Mononuclear cell (primary cell): ENCODE measurements around the gene ZNF408. TPM values are rescaled to one million over a fixed set of nuclear protein-coding genes. Genes with fewer than 3 reads are reported as not detected.

ENCODE experiments used
- H3K27me3 ChIP-seq: 2 replicates; pipeline ENCODE4 v1.6.0; 2011; ENCODE audit warnings: low read length, control low read depth; ENCODE audit not compliant: insufficient read depth
- H3K4me1 ChIP-seq: 2 replicates; pipeline ENCODE4 v1.5.1; 2011; ENCODE audit warnings: mild to moderate bottlenecking, low read length, control low read depth; ENCODE audit not compliant: insufficient read depth
- H3K4me3 ChIP-seq: 2 replicates; pipeline ENCODE4 v1.5.1; 2011; ENCODE audit warnings: mild to moderate bottlenecking, low read length, moderate library complexity
- H3K9me3 ChIP-seq: 2 replicates; pipeline ENCODE4 v1.5.1; 2011; ENCODE audit warnings: low read depth, mild to moderate bottlenecking, control low read depth, low read length
- total RNA-seq: library from RNA; depleted of rRNA; stranded (reverse); fragments of >200 nt; gene quantifications from one replicate; pipeline ENCODE4 v1.2.3, GENCODE V29; 2012

The ZNF408 gene
- total RNA-seq, 1 donor: 12.1 TPM

DNA sequence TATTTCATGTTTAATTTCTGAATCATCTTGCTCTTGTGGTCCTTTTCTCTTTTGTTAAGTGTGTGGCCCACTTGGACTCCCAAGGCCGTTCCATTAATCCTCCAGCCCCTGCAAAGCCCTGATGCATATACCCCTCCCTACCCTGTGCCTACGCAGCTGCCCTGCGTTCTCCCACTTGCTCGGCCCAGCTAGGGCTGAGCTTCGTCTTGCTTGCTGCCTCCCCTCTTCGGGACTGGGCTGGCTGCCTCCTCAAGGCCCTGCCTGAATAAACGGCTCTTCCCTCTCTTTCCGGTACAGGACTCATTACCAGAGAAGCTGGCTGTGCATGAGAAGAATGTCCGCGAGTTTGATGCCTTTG, 28.9 kb upstream of the ZNF408 start:
- Histone ChIP-seq H3K4me1 (peaks cover 80% of the 10 kb centered on the region), H3K4me3 (no peak overlapping the region), H3K9me3 (no peaks in the 10 kb centered on the region), H3K27me3 (no peaks in the 10 kb centered on the region)

GRCh38 chr11:46672381-46672839, 28.4 kb upstream of the ZNF408 start:
- H3K4me1 ChIP-seq: peaks cover 84% of the 10 kb centered on the region
- no peak overlapping the region for H3K4me3 ChIP-seq
- H3K27me3 ChIP-seq: no peaks in the 10 kb centered on the region
- H3K9me3 ChIP-seq: no peaks in the 10 kb centered on the region

- peaks cover 94% of the 10 kb centered on the region for H3K4me1 ChIP-seq
- no peaks in the 10 kb centered on the region for H3K27me3 ChIP-seq
- H3K9me3 ChIP-seq: no peaks in the 10 kb centered on the region
- no peak overlapping the region for H3K4me3 ChIP-seq
Measured at GRCh38 chr11:46673713-46674462, 26.9 kb upstream of the ZNF408 start.

DNA sequence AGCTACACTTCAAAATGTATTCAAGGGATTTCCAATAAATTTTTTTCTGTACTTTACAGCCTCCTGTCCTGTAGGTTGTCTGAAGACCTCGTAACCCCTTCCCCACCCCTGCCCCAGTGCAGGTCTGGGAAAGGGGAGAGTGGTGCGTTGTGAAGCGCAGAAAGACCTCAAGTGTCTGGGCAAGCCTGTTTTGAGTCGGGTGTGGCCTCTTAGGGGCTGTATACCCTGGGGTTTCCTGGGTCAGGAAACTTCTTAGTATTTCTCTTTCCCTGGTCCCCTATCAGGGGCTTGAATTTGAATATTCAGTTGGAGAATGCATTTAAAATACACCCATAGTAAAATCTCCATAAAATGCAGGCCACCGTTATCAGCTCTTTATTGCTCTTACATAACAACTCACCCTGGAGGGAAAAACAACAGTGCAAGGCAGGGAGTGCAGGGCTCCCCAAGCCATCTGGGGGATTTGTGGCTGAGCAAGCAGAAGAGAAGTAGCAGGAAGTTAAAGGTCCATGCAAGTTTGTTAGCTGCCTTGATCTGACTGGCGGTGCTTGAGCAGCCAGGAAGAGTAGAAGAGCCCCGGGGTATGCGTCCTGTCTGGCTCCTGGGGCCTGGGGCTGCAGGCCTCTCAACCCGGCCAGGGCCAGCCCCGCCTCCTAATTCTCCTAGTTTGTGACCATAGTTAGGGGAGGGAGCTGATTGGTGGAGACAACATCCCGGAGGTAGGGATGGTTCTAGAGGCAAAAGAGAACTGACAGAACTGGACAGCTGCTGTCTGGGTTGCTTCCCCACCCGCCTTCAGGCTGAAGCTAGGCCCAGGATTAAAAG, 26.2 kb upstream of the ZNF408 start:
- Histone ChIP-seq H3K27me3 (no peaks in the 10 kb centered on the region), H3K4me1 (peaks cover 87% of the 10 kb centered on the region), H3K4me3 (no peak overlapping the region), H3K9me3 (no peaks in the 10 kb centered on the region)

DNA sequence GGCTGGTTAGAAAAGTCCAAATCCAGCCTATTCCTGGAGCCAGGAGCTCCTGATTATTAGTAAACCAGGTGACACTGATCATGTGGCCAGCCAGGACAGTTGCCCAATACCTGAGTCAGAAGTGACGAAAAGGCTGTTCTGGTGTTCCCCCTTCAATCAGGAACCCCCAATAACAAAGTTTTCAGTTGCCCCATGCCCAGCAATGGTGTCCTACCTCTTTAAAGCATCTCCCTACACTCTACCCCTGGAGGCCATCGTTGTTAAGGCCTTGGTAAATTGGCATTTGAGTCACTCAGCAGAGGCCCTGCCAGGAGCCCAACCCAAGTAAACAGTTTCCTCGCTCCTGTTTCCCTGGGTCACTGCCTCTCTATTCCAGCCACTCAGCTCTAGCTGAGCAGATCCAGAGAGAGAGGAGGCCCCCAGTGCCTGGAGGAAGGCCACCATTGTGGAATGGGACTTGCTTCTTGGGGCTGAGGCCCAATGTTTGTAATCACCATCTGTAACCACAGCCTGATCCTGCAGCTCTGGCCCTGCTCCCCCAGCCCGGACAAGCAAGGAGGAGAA, 25.5 kb upstream of the ZNF408 start:
- no peak overlapping the region for H3K4me3 ChIP-seq
- no peaks in the 10 kb centered on the region for H3K27me3 ChIP-seq
- no peaks in the 10 kb centered on the region for H3K9me3 ChIP-seq
- peaks cover 80% of the 10 kb centered on the region for H3K4me1 ChIP-seq

DNA sequence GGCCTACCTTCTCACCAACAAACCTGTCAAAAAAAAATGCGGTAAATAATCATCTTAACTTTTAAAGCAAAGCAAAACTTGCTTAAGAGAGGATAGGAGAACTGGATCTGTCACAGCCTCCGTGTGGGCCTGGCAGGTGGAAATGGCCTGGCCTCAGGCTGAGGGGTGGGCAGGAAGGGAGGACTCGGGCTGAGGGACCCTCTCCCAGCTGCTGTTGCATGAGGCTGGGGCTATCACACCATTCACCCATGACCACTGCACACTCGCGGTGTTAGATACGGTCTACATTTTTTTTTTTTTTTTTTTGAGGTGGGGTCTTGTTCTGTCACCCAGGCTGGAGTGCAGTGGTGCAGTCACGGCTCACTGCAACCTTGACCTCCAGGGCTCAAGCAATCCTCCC, 24.9 kb upstream of the ZNF408 start:
- Histone ChIP-seq H3K4me3 (no peak overlapping the region), H3K9me3 (no peaks in the 10 kb centered on the region), H3K27me3 (no peaks in the 10 kb centered on the region), H3K4me1 (peaks cover 75% of the 10 kb centered on the region)

DNA sequence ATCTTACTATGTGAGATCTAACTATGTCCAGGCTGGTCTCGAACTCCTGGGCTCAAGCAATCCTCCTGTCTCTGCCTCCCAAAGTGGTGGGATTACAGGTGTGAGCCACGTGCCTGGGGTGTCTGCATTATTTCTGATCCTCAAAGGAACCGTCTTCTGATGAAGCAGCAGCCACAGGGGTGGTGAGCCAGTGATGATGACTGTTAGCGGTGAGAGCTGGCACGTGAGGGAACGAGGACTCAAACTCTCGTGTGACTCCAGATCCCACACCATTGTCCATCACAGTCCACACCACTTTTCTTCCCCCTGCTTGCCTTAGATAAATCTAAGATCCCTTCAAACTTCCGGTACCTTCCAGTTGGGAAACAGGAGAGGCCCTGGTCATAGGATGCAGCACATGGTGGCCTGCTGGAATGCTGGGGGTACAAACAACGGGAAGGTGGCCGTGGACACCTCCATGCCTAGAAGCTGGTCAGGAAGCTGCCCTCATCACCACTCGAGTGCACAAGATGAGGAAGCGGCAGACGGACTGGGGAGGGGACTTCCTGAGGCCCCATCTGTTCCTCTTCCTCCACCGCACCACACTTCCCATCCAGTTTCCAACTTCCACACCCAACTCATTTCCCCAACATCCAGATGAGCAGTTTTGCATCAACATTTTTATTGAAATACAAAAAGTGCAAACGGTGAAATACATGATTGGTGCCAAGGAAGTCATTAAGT, 24.2 kb upstream of the ZNF408 start:
- Histone ChIP-seq H3K27me3 (no peaks in the 10 kb centered on the region), H3K9me3 (no peaks in the 10 kb centered on the region), H3K4me3 (no peak overlapping the region), H3K4me1 (peaks cover 68% of the 10 kb centered on the region)

DNA sequence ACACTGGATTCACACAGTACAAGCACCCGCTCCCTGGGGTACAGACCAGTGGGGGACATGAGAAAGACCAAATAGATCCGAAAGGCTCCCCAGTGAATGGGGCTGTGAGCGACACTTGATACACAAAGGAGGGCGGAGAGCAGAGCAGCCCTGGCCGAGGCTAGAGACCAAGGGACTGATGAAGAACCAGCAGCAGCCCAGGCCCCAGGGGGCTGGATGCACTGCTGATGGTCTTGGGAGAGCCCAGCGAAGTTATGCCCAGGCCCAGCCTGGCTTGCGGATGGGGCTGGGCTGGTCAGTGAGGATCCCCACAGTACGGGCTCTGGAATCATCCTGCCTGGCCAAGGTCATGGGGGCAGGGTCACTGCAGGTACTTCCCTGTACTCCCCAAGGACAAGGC, 23.7 kb upstream of the ZNF408 start:
- Histone ChIP-seq H3K4me3 (no peak overlapping the region), H3K4me1 (peaks cover 62% of the 10 kb centered on the region), H3K27me3 (no peaks in the 10 kb centered on the region), H3K9me3 (no peaks in the 10 kb centered on the region)

- no peak overlapping the region for H3K4me3 ChIP-seq
- H3K9me3 ChIP-seq: no peaks in the 10 kb centered on the region
- peaks cover 53% of the 10 kb centered on the region for H3K4me1 ChIP-seq
- no peaks in the 10 kb centered on the region for H3K27me3 ChIP-seq
Measured at GRCh38 chr11:46677991-46678740, 22.7 kb upstream of the ZNF408 start.

- Histone ChIP-seq H3K4me1 (peaks cover 47% of the 10 kb centered on the region), H3K9me3 (no peaks in the 10 kb centered on the region)
Measured at GRCh38 chr11:46678741-46679130, 22.1 kb upstream of the ZNF408 start.

DNA sequence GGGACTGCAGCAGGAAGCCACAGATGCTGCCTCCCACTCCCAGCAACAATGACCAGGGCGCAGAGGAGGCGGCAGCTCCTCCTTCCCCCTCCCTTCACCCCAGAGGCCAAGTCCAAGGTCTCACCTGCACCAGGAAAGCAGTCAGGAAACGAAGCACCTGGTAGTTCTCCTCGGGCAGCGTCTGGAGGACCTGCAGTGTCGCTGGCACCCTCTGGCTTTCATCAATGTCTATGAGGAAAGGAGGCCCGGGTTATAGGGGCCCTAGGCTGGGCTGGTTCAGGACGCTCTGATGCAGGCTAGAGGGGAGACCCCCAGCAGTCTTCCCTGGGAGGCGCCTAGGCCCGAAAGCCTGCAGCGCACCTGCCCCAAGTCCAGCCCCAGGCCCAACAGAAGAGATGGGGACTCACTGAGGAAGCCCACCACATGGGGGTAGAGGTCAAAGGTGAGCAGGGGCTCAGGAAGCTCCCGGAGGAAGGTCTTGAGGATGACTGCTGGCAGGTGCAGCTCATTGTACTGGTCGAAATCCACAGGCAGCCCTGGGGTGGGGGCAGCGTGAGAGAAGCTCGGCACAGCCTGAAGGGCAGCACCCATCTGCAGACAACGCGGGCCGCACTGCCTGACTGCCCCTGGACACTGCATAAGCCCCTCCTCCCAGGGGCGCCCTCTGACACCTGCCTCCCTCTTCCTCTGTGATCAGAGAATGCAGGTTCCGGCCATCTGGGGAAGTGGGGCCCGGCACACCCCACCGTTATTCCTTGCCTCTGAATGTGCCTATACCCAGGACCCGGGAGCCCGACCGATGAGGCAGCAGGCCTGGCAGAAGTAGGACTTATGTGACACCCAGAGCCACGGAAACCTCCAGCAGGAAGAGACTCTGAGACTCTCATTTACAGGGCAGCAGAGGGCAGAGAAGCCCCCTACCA, 21.3 kb upstream of the ZNF408 start:
- H3K4me1 ChIP-seq: peaks cover 39% of the 10 kb centered on the region
- no peaks in the 10 kb centered on the region for H3K9me3 ChIP-seq
- no peak overlapping the region for H3K4me3 ChIP-seq
- no peaks in the 10 kb centered on the region for H3K27me3 ChIP-seq

More at GRCh38 chr11:46678741-46679130, 22.1 kb upstream of the ZNF408 start:
- Histone ChIP-seq H3K4me3 (no peak overlapping the region), H3K27me3 (no peaks in the 10 kb centered on the region)

DNA sequence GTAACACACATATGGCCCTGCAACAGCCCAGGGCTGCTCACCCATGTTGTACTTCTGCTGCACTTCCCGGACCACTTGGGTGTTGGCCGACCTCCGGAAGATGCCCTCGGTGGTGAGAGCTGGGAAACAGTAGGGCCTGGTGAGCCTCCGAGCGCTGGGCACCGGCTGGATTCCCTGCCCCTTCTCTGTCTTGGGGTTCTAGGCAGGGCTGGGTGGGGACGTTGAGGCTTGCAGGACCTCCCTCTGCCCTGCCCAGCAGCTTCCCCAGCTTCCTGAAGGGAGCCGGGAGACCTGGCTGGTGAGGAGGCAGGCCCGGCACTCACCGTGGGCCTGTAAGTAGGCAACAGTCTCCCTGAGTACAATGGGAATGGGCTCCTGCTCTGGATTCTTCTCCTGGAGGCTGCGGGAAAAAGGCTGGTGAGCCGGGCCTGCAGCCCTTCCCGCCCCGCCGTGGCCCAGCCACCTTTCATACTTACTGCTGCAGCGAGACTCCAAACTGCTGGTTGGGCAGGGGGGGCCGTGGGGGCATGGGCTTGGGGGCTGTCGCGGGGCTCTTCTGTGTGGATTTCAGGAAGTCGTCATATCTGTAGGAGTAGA, 20.6 kb upstream of the ZNF408 start:
- Histone ChIP-seq H3K4me3 (no peak overlapping the region), H3K9me3 (no peaks in the 10 kb centered on the region), H3K27me3 (no peaks in the 10 kb centered on the region), H3K4me1 (peaks cover 34% of the 10 kb centered on the region)

GRCh38 chr11:46680815-46681214, 20.0 kb upstream of the ZNF408 start:
- H3K4me1 ChIP-seq: peaks cover 30% of the 10 kb centered on the region
- no peaks in the 10 kb centered on the region for H3K27me3 ChIP-seq
- no peak overlapping the region for H3K4me3 ChIP-seq
- H3K9me3 ChIP-seq: no peaks in the 10 kb centered on the region
